DOHH2 (cell line): ENCODE data around the gene CEP68.

Source experiments
- H3F3A ChIP-seq: fragments of 200-600 bp; sonication (generic), shearing (Covaris generic); 2 replicates; pipeline ENCODE4 v1.6.0; 2016; ENCODE audit warnings: antibody characterized with exemption, mild to moderate bottlenecking; ENCODE audit not compliant: control insufficient read depth, insufficient read depth
- H3K27ac ChIP-seq: fragments of 200-600 bp; sonication (generic); 2 replicates; pipeline ENCODE4 v1.5.1; 2014; ENCODE audit warnings: low read depth, mild to moderate bottlenecking, low read length, moderate library complexity
- H3K27me3 ChIP-seq: fragments of 200-600 bp; sonication (generic); 2 replicates; pipeline ENCODE4 v1.6.1; 2014; ENCODE audit warnings: mild to moderate bottlenecking, low read length, mixed read lengths; ENCODE audit not compliant: control insufficient read depth
- H3K36me3 ChIP-seq: fragments of 200-600 bp; sonication (generic); 2 replicates; pipeline ENCODE4 v1.6.1; 2014; ENCODE audit warnings: mild to moderate bottlenecking, low read length, moderate library complexity, mixed read lengths; ENCODE audit not compliant: control insufficient read depth
- H3K4me1 ChIP-seq: fragments of 200-600 bp; sonication (generic); 2 replicates; pipeline ENCODE4 v1.6.1; 2014; ENCODE audit warnings: mild to moderate bottlenecking, low read length, mixed read lengths; ENCODE audit not compliant: control insufficient read depth
- H3K4me2 ChIP-seq: fragments of 200-600 bp; sonication (generic); 2 replicates; pipeline ENCODE4 v1.6.0; 2014; ENCODE audit warnings: mild to moderate bottlenecking, low read length, moderate library complexity
- H3K4me3 ChIP-seq: fragments of 200-600 bp; sonication (generic); 2 replicates; pipeline ENCODE4 v1.5.1; 2014; ENCODE audit warnings: mild to moderate bottlenecking, low read length, mixed read lengths
- H3K79me2 ChIP-seq: fragments of 200-600 bp; sonication (generic); 2 replicates; pipeline ENCODE4 v1.6.1; 2014; ENCODE audit warnings: mild to moderate bottlenecking, low read length, mixed read lengths; ENCODE audit not compliant: control insufficient read depth
- H3K9me2 ChIP-seq: fragments of 200-600 bp; sonication (generic); replicated peaks from 2 replicates; pipeline ENCODE4 v1.6.1; 2014; ENCODE audit warnings: mild to moderate bottlenecking, low read length, mixed read lengths; ENCODE audit not compliant: control insufficient read depth
- H3K9me3 ChIP-seq: fragments of 200-600 bp; sonication (generic); 2 replicates; pipeline ENCODE4 v1.6.1; 2014; ENCODE audit warnings: antibody characterized with exemption, low read length, mixed read lengths; ENCODE audit not compliant: control insufficient read depth, insufficient read depth
- H4K20me1 ChIP-seq: fragments of 200-600 bp; sonication (generic); 2 replicates; pipeline ENCODE4 v1.6.0; 2014; ENCODE audit warnings: low read depth, mild to moderate bottlenecking, antibody characterized with exemption, low read length, moderate library complexity; ENCODE audit not compliant: control insufficient read depth, insufficient read depth
- CTCF ChIP-seq: fragments of 200-600 bp; sonication (generic); IDR thresholded peaks from one replicate; pipeline ENCODE4 v1.5.1; 2014; ENCODE audit warnings: antibody characterized with exemption, mild to moderate bottlenecking, low read depth, low read length; ENCODE audit not compliant: poor library complexity, severe bottlenecking
- EZH2phosphoT487 ChIP-seq: fragments of 200-600 bp; sonication (generic); IDR thresholded peaks from 2 replicates; pipeline ENCODE4 v1.6.1; 2017; ENCODE audit warnings: borderline replicate concordance, mild to moderate bottlenecking, antibody characterized with exemption, low read length, moderate library complexity, mixed read lengths

The CEP68 gene

GRCh38 chr2:65059071-65059470 is 2.9 kb downstream of the CEP68 start:
- Histone ChIP-seq H4K20me1 (peaks cover 2% of the 10 kb centered on the region; the same call in 1 of the 2 replicates), H3K27ac (no peak overlapping the region), H3K4me3 (no peak overlapping the region), H3K9me2 (no peaks in the 10 kb centered on the region), H3K79me2 (peaks cover 34% of the 10 kb centered on the region), H3K36me3 (no peaks in the 10 kb centered on the region), H3K4me2 (no peak overlapping the region), H3K27me3 (no peaks in the 10 kb centered on the region), H3K4me1 (peaks cover 32% of the 10 kb centered on the region), H3K9me3 (no peaks in the 10 kb centered on the region), H3F3A (no peaks in the 10 kb centered on the region)
- TF ChIP-seq EZH2phosphoT487, result no peak
- no peak for TF ChIP-seq CTCF

- H3F3A ChIP-seq, result no peaks in the 10 kb centered on the region
- no peaks in the 10 kb centered on the region for H3K9me2 ChIP-seq
- H4K20me1 ChIP-seq, result peaks cover 3% of the 10 kb centered on the region; the same call in 1 of the 2 replicates
- H3K4me3 ChIP-seq, result no peak overlapping the region
- H3K4me1 ChIP-seq, result peaks cover 27% of the 10 kb centered on the region
- TF ChIP-seq CTCF (no peak), EZH2phosphoT487 (no peak)
- no peaks in the 10 kb centered on the region for H3K9me3 ChIP-seq
- no peak overlapping the region for H3K4me2 ChIP-seq
- H3K79me2 ChIP-seq, result peaks cover 37% of the 10 kb centered on the region
- no peaks in the 10 kb centered on the region for H3K36me3 ChIP-seq
- H3K27me3 ChIP-seq, result no peaks in the 10 kb centered on the region
- H3K27ac ChIP-seq, result no peak overlapping the region
These were observed 5.1 kb downstream of the CEP68 start for GRCh38 chr2:65061146-65061909.

- no peaks in the 10 kb centered on the region for H3K36me3 ChIP-seq
- H3K27ac ChIP-seq, result no peak overlapping the region
- peaks cover 3% of the 10 kb centered on the region; the same call in 1 of the 2 replicates for H4K20me1 ChIP-seq
- H3K4me3 ChIP-seq, result no peak overlapping the region
- no peaks in the 10 kb centered on the region for H3K9me3 ChIP-seq
- H3K4me1 ChIP-seq, result peaks cover 26% of the 10 kb centered on the region
- no peaks in the 10 kb centered on the region for H3F3A ChIP-seq
- no peaks in the 10 kb centered on the region for H3K9me2 ChIP-seq
- H3K4me2 ChIP-seq, result no peak overlapping the region
- H3K79me2 ChIP-seq, result peaks cover 34% of the 10 kb centered on the region
- TF ChIP-seq CTCF, result no peak
- TF ChIP-seq EZH2phosphoT487, result no peak
- H3K27me3 ChIP-seq, result no peaks in the 10 kb centered on the region
These were observed 5.7 kb downstream of the CEP68 start for GRCh38 chr2:65061910-65062339.
